HL-60/S4 treated with phorbol 12-myristate 13-acetate at 8.2 ng/mL for 4 days and 3 days (cell line): Measurements from ENCODE around the gene NRF1.
"Not testable (repeated sequence)": the region's sequence is repeated elsewhere in the genome, so short reads cannot be mapped to it uniquely, and the experiment has no call there.

Experiments
- in situ Hi-C: fragments of 300-500 bp; cut with MboI; formaldehyde crosslinking; loops from 2 replicates; pipeline ENCODE4 v1.15.0; 2022; ENCODE audit warnings: low sequenced_read_pairs

Gene NRF1

DNA sequence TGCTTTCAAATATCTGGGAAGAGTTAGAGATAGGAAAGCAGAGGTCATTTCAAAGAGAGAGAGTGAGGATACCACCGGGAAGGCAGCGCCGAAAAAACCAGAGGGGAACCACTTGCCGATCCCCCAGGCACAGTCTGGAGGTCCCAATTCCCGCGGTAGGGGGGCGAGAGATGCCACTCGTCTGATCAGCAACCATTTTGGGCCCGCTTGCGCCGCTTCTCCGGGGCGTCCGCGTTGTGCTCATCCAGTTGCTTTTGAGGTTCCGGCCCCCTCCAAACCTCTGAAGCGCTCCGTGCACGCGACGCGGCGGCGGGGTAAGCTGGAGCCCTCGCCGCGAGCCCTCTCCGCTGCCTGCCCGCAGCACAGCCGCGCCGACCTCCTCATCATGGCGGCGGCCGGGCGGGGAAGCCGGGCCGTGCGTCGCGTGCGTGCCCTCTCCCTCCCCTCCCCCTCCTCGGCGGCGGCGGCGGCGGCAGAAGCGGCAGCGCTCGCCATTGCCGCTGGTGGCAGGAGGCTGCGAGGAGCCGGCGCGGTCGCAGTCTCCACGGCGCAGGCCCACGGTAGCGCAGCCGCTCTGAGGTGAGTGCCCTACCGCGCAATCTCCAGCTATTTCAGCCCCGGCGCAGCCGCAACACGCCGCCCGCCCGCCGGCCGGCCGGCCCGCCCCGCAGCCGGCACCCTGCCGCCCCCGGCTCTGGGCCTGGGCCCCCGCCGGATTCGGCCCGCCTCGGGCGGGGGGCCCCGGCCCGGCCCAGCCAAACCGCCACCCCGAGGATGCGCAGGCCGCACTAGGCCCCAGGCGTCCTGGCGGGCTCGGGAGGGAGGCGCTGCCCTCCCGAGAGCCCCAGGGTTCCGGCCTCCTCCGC lies at the start of gene NRF1:
Gene NRF1 (plus strand): TSS at position 475 of the 866 bp plus-strand sequence. CDS start 45,632 bp downstream, outside the sequence.
- in situ Hi-C loops: no loop called here

DNA sequence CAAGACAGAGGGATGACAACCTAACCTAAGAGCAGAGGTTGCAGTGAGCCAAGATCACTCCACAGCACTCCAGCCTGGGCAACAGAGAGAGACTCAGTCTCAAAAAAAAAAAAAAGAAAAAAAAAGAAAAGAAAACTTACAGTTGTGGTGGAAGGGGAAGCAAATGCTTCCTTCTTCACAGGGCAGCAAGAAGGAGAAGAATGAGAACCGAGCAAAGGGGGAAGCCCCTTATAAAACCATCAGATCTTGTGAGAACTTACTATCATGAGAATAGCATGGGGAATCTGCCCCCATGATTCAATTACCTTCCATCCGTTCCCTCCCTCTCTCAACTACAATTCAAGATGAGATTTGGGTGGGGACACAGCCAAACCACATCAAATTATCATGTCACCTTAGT lies 45.2 kb upstream of the NRF1 start:
- in situ Hi-C loops: not testable (repeated sequence)

DNA sequence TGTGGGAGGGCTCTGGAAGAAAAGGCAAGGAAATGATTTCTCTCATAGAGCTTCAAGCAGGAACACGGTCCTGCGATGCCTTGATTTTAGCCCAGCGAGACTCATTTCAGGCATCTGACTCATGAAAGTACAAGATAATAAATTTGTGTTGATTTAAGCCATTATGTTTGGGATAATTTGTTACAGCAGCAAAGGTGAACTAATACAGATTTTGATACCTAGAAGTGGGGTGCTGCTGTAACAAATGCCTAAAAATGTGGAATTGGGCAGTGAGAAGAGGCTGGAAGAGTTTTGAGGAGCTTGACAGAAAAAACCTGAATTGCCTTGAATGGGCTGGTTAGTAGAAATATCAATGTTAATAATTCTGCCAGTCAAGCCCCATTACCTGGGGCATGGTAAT lies 44.1 kb upstream of the NRF1 start:
- in situ Hi-C loops: no loop called here

DNA sequence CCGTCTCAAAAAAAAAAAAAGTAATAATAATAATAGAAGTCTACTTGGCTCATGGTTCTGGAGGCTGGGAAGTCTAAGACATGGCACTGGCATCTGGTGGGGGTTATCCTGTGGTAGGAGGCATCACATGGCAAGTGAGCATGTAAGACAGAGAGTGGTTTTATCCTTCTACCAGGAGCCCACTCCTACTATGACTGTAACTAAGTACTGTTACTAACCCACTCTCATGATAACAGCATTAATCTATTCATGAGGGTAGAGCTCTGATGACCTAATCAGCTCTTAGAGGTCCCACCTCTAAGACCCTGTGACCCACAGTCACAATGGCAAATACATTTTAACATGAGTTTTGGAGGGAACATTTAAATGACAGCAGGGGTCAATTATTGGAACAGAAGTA lies 43.3 kb upstream of the NRF1 start:
- in situ Hi-C loops: no loop called here

DNA sequence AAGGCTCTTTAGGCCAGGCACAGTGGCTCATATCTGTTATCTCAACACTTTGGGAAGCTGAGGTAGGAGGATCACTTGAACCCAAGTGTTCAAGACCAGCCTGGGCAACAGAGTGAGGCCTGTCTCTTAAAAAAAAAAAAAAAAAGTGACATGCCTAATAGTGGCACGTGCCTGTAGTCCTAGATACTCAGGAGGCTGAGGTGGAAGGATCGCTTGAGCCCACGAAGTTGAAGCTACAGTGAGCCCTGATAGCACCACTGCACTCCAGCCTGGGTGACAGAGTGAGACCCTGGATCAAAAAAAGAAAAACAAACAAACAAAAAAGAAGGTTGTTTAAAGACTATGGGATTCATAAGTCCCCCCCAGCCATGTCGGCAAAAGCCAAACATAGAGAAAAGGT lies 42.2 kb upstream of the NRF1 start:
- in situ Hi-C loops: no loop called here

DNA sequence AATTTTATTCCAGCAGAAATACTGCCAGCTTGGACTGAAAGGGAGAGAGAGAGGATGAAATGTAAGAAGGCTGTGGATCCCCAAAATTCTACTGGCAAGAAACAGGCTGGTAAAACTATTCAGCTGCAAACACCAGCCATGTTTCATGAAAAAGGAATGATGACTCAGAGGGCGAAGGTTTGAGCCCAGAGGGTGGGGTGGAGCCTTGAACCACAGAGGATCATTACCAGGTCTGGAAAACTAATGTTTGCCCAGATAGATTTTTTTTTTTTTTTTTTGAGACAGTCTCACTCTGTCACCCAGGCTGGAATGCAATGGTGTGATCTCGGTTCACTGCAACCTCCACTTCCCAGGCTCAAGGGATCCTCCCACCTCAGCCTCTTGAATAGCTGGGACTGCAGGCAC lies 41.7 kb upstream of the NRF1 start:
- in situ Hi-C loops: no loop called here

DNA sequence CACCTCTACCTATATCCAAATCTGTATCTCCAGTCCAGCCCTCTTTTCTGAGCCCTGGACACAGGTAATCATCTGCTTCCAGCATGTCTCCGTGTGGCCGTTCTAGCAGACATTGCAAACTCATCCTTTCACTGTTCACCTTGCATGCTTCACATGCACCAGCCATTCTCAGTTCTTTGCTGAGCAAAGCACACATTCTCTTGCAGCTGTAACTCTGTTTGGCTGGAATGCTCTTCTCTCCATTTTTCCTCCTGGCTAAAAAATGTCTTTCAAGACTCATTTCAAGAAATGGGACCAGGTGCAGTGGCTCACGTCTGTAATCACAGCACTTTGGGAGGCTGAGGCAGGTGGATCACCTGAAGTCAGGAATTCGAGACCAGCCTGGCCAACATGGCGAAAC lies 40.3 kb upstream of the NRF1 start:
- in situ Hi-C loops: no loop called here

DNA sequence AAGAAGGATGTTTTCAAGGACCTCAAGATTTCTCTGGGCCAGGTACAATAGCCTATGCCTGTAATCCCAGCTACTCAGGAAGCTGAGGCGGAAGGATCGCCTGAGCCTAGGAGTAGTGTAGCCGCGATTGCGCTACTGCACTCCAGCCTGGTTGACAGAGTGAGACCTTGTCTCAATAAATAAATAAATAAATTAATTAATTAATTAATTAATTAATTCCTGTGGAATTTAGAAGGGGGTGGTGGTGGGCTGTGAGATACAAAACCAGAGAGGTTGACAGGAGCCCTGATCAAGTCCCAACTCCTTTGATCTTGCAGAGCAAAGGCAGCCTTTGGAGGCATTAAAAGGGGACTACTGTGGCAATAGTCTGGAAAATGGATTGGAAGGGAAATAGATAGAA lies 39.3 kb upstream of the NRF1 start:
- in situ Hi-C loops: no loop called here

DNA sequence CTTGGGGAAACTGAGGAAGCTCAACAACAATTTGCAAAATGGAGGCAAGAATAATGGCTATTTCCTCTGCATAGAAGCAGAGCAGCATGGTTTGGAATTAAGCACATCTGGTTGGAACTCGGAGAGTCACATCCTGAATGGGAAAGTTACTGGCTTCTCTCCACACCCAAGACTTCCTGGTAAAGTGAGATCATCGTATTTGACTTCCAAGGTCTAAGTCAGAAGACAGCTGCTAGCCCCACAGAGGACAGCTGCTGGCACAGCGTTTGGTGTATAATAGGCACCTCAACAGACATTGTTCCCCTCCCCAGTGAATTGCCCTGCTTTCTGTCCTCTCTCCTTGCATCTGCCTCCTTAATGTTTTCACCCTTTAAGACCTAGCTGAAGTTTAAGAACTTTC lies 37.0 kb upstream of the NRF1 start:
- in situ Hi-C loops: no loop called here

DNA sequence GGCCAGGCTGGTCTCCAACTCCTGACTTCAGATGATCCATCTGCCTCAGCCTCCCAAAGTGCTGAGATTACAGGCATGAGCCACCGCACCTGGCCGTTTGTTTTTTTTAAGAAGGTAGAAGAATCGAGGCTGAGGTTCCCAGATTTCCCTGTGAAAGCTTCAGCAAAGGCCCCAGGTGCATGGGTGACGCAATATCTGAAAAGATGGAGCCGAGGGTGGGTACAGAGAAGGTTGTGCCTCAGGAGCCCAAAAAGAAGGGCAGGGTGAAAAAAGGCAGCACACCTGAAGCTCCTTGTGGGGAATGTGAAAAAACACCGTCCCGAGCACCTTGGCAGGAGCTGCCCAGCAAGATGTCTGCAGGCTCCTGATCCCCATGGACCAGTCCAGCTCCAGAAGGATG lies 35.8 kb upstream of the NRF1 start:
- in situ Hi-C loops: no loop called here

DNA sequence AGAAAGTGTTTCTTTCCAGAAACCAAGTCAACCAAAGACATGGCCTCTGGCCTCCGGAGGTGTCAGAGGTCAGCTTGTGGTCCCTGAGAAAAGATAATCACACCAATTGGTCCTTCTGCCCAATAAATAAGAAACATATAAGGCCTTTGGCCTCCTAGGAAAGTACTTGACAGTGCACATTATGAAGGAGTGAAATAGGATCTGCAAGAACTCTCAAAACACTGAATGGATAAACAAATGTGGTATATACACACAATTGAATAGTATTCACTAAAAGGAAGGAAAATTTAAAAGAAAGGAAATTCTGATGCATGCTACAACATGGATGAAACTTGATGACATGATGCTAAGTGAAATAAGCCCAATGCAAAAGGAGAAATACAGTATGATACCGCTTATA lies 35.4 kb upstream of the NRF1 start:
- in situ Hi-C loops: no loop called here

DNA sequence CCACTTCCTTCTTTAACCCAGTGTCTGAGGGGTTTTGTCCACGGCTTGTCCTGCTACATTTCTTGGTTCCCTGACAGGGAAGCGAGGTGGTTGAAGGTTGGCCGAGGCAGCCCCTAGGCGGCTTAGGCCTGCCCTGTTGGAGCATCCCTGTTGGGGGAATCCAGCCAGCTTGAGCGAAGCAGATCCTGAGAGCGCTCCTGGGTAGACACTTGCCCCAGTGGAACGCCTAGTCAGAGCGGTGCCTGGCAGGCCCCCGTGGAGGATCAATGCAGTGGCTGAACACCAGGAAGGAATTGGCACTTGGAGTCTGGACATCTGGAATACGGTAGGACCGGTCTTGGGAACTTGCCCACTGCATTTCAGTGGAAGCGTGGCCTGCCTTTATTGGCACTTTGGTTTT lies 32.7 kb upstream of the NRF1 start:
- in situ Hi-C loops: no loop called here

DNA sequence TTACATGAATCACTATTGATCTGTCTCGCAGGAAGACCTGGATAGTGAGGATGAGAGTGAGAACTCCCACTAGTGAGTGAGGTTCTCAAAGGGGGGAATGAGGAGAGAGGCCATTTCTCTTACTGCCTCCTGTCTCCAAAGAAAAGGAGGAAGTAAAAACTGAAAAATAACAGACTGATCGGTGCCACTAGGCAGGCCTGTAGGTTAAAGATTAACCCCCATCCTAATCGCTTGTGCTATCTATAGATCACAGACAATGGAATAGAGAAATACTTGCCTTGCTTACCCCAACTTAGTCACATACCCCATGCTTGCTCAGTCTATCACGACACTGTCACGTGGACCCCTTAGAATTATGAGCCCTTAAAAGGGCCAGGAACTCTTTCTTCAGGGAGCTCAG lies 25.3 kb upstream of the NRF1 start:
- in situ Hi-C loops: not testable (repeated sequence)

DNA sequence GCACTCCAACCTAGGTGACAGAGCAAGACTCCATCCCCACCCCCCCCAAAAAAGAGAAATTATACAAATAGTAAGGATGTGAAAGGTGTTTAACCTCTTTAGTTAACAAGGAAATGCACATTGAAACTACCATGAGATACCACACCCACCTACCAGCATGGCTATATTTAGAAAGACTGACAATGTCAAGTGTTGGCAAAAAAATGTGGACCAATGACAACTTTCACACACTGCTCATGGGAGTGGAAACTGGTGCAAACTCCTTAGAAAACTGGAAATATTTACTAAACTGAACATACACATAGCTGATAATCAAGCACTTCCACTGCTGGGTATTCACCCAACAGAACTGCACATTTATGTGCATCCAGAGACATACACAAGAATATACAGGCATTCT lies 23.3 kb upstream of the NRF1 start:
- in situ Hi-C loops: no loop called here

DNA sequence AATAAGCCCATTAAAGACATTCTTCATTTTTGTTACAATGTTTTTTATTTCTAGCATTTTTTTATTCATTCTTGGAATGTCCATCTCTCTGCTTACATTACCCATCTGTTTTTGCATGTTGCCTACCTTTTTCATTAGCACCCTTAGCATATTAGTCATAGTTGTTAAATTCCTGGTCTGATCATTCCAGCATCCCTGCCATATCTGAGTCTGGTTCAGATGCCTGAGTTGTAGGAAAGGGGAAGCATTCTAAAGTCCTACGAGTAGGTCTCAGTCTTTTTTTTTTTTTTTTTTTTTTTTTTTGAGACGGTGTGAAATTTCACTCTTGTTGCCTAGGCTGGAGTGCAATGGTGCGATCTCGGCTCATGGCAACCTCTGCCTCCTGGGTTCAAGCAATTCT lies 19.7 kb upstream of the NRF1 start:
- in situ Hi-C loops: no loop called here

DNA sequence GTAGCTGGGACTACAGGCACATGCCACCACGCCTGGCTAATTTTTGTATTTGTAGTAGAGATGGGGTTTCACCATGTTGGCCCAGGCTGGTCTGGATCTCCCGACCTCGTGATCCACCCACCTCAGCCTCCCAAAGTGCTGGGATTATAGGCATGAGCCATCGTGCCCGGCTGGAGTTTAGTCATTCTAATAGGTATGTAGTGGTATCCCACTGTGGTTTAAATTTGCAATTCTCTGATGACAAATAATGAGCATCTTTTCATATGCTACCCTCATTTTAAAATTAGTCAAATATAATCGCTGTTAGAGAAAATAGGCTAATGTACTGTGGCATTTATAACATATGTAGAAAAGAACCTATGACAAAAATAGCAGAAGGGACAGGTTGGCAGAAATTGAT lies 15.1 kb upstream of the NRF1 start:
- in situ Hi-C loops: not testable (repeated sequence)

DNA sequence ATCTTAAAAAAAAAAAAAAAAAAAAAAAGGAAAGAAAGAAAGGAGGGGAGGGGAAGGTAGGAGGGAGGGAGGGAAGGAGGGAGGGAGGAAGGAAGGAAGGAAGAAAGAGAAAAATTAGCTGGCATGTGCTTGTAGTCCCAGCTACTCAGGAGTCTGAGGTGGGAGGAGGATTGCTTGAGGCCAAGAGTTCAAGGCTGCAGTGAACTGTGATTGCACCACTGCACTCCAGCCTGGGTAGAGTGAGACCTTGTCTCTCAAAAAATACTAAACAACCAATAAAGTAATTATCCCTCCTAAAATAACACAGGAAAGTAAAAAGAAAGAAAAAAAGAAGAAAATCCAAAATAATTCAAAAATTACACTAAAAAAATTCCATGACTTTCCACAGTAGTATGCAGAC lies 13.8 kb upstream of the NRF1 start:
- in situ Hi-C loops: no loop called here

DNA sequence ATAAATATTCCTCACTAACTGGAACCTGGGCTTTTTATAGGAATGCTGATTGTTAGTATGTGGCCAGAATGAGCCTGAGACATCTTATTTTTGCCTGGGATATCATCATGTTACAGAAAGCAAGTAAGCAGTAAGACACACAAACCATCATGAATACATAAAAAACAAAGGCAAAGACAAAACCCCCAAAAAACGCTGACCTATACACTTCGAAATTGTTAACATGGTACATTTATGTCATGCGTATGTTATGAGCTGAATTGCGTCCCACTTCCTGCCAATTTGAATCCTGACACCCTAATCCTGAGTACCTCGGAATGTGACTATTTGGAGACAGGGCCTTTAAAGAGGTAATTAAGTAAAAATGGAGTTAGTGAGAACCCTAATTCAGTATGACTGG lies 12.3 kb upstream of the NRF1 start:
- in situ Hi-C loops: no loop called here

DNA sequence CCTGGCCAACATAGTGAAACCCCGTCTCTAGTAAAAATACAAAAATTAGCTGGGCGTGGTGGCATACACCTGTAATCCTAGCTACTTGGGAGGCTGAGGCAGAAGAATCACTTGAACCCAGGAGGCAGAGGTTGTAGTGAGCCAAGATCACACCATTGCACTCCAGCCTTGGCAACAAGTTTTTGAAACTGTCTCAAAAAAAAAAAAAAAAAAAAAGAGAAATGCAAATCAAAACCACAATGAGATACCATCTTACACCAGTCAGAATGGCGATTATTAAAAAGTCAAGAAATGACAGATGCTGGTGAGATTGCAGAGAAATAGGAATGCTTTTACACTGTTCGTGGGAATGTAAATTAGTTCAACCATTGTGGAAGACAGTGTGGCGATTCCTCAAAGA lies 7.9 kb upstream of the NRF1 start:
- in situ Hi-C loops: not testable (repeated sequence)

DNA sequence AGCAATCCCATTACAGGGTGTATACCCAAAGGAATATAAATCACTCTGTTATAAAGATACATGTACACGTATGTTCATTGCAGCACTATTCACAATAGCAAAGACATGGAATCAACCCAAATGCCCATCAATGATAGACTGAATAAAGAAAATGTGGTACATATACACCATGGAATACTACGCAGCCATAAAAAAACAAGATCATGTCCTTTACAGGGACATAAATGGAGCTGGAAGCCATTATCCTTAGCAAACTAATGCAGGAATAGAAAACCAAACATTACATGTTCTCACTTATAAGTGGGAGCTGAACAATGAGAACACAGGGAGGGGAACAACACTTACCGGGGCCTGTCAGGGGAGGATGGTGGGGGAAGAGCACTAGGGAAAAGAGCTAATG lies 7.5 kb upstream of the NRF1 start:
- in situ Hi-C loops: not testable (repeated sequence)

DNA sequence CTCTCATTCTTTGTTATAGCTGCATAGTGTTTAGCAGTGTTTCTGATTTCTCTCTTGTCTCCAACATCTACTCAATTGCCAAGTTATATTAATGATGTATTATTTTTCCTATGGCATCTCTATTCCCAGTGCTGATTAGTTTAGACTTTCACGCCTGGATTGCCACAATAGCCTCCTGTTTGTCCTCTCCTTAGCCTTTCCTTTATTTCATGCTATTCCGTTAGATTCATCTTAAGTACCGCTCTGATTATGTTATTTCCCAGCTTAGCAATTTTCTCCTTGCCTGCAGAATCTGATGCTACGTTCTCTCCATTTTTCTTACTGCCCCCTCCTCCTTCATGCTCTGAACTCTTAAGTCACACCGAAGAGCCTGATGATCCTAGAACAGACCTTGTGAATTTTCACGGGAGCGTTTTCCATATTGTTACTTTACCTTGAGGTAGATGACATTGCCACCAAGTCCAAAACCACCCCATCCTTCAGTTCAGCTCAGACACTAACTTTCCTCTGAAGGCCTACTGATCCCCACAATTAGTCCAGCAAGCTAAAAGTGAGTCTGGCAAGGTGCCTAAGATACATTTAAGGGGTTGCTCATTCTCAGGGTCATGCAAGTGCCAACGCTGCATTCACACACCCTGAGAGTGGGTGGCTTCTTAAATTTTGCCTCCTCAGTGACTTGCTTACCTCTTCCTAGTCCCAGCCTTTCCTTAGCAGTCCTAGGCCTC lies 6.6 kb upstream of the NRF1 start:
- in situ Hi-C loops: no loop called here

DNA sequence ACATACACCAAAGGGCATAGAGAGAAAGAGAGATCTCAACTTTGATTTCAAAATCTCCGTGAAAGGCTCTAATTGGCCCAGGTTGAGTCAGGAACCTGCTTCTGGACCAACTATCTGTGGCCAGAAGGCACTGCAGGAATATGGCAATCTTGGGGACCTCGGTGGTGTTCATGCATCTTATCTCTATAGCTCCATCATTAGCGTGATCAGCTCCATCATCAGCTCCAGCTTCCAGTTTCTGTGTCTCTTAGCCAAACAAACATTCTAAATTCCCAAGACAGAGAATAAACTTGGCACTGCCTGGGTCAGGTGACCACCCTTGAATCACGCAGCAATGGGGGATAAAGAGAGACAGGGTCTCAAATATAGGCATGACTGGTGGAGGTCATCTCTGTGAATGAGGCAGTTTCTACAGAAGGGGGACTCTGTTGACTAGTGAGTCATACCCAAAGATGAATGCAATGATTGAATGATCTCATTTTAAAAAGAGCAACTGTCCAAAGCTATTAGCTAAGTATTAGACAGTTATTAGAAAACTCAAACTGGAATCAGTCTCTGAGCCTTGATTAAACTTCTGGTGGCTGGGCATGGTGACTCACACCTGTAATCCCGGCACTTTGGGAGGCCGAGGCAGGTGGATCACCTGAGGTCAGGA lies 5.4 kb upstream of the NRF1 start:
- in situ Hi-C loops: no loop called here
